T-cell (primary cell): ENCODE data around the gene TOP2B. TPM values are rescaled to one million over a fixed set of nuclear protein-coding genes. Genes with fewer than 3 reads are reported as not detected.

ENCODE experiments used
- ATAC-seq, 4 experiments: fragments of 200-7000 bp in 3 of 4; fragments of 150-1000 bp in 1 of 4; cut with Tn5 transposase; replicated peaks in 1 of 4; 1 replicate in 3 of 4; 2 replicates in 1 of 4; pipeline ENCODE4 v1.10.0; 2021; ENCODE audit warnings: moderate library complexity in 3 of 4, mild to moderate bottlenecking in 2 of 4, moderate number of reproducible peaks in 1 of 4
- CTCF ChIA-PET, 2 donors: fragments of 300-600 bp; sonication (Branson Sonifier 250); formaldehyde crosslinking; loops; one replicate each; lab custom pipeline; 2022; ENCODE audit warnings: antibody characterized with exemption in 2 of 2; lab: Charles Lee
- POLR2A ChIA-PET, 2 donors: fragments of 300-600 bp; sonication (Branson Sonifier 250); formaldehyde crosslinking; loops; one replicate each; lab custom pipeline; 2022; ENCODE audit warnings: antibody characterized with exemption in 2 of 2; lab: Charles Lee
- DNase-seq, 35 experiments: peaks; one replicate each; pipeline versions ENCODE4 v3.0.0 to v3.0.0-alpha.2; 2013 to 2023
- H3K27ac ChIP-seq: one replicate; pipeline ENCODE4 v1.5.1; 2013; ENCODE audit warnings: low read length
- H3K27me3 ChIP-seq, 2 experiments: replicated peaks in 1 of 2; 1 replicate in 1 of 2; 2 replicates in 1 of 2; pipeline versions ENCODE4 v1.6.1 to v1.7.0; 2013; ENCODE audit warnings: low read length in 1 of 2, mixed read lengths in 1 of 2; ENCODE audit not compliant: control insufficient read depth in 2 of 2, insufficient read depth in 2 of 2; ENCODE audit errors: extremely low read depth in 1 of 2
- H3K36me3 ChIP-seq, 2 donors: 1 replicate in 1 of 2; 2 replicates in 1 of 2; pipeline versions ENCODE4 v1.6.1 to v1.7.0; 2013; ENCODE audit warnings: low read length in 1 of 2; ENCODE audit not compliant: control insufficient read depth in 2 of 2, insufficient read depth in 1 of 2; ENCODE audit errors: extremely low read depth in 1 of 2
- H3K4me1 ChIP-seq, 2 experiments: 1 replicate in 1 of 2; 2 replicates in 1 of 2; pipeline versions ENCODE4 v1.6.1 to v1.7.0; 2013; ENCODE audit warnings: low read length in 2 of 2, mixed read lengths in 1 of 2; ENCODE audit not compliant: insufficient read depth in 2 of 2, control insufficient read depth in 1 of 2; ENCODE audit errors: extremely low read depth in 1 of 2
- H3K4me3 ChIP-seq, 2 donors: 1 replicate in 1 of 2; 2 replicates in 1 of 2; pipeline versions ENCODE4 v1.5.1 to v1.7.0; 2013; ENCODE audit warnings: mild to moderate bottlenecking in 2 of 2, low read length in 1 of 2, moderate library complexity in 1 of 2; ENCODE audit not compliant: control insufficient read depth in 1 of 2; ENCODE audit errors: extremely low read depth in 1 of 2
- H3K9me3 ChIP-seq: 2 replicates; pipeline ENCODE4 v1.7.0; 2013
- H3K27ac Mint-ChIP-seq, 2 donors: one replicate each; pipeline ENCODE4 v1.8.0; 2020 to 2021; ENCODE audit warnings: mild to moderate bottlenecking in 2 of 2, mixed read lengths in 2 of 2
- H3K27me3 Mint-ChIP-seq, 2 donors: one replicate each; pipeline ENCODE4 v1.8.0; 2021 to 2022; ENCODE audit warnings: mixed read lengths in 2 of 2
- H3K36me3 Mint-ChIP-seq: one replicate; pipeline ENCODE4 v1.8.0; 2021; ENCODE audit warnings: mixed read lengths
- H3K4me1 Mint-ChIP-seq, 3 donors: one replicate each; pipeline ENCODE4 v1.8.0; 2020 to 2022; ENCODE audit warnings: mixed read lengths in 3 of 3, mild to moderate bottlenecking in 1 of 3
- H3K4me3 Mint-ChIP-seq, 3 donors: one replicate each; pipeline ENCODE4 v1.8.0; 2020 to 2022; ENCODE audit warnings: mild to moderate bottlenecking in 3 of 3, mixed read lengths in 3 of 3, moderate library complexity in 3 of 3
- H3K9me3 Mint-ChIP-seq, 3 donors: one replicate each; pipeline ENCODE4 v1.8.0; 2020 to 2022; ENCODE audit warnings: mixed read lengths in 3 of 3
- WGBS: methylation state at CpG from one replicate; pipeline ENCODE4 v1.1.5; 2013; ENCODE audit warnings: missing lambda C conversion rate; ENCODE audit not compliant: insufficient coverage; 5-methylcytosine and 5-hydroxymethylcytosine counted together
- total RNA-seq, 35 experiments: library from RNA in 6 of 35; stranded (reverse) in 6 of 35; fragments of 120-200 nt in 1 of 35; gene quantifications; one replicate each; pipeline versions ENCODE4 v1.2.1 to v1.2.4 and lab custom pipeline; 2013 to 2026

The TOP2B gene
- total RNA-seq, 5 donors from 2014 or later (not counting 1 experiment from before 2014, with no cell fraction given), result 121 to 138 (median 130) TPM

- H3K27me3 Mint-ChIP-seq, result peaks cover 8 to 16% of the 10 kb centered on the region in 2 donors
- WGBS, result 92% methylated on average over 2 of the region's 7 CpGs
- H3K36me3 Mint-ChIP-seq, result no peaks in the 10 kb centered on the region
- ATAC-seq, result no peak
- no peak overlapping the region for H3K27ac Mint-ChIP-seq
- Histone ChIP-seq H3K9me3 (no peaks in the 10 kb centered on the region), H3K36me3 (no peaks in the 10 kb centered on the region), H3K27ac (no peak overlapping the region), H3K27me3 (peaks cover 0 to 16% of the 10 kb centered on the region in 2 experiments), H3K4me3 (no peak overlapping the region), H3K4me1 (no peaks in the 10 kb centered on the region)
- no peaks in the 10 kb centered on the region for H3K9me3 Mint-ChIP-seq
- no peak for DNase-seq
- POLR2A ChIA-PET, result interaction anchor here in 1 of 2 donors (0.5 kb wide), 1 partner anchor 9 kb away, joined by 3 read pairs; no protein-coding TSS in a partner anchor
- H3K4me1 Mint-ChIP-seq, result no peaks in the 10 kb centered on the region
- CTCF ChIA-PET, result no interaction called here
- no peak overlapping the region for H3K4me3 Mint-ChIP-seq
These were observed 83.4 kb downstream of the TOP2B start for GRCh38 chr3:25581335-25581734.

GRCh38 chr3:25580534-25580933, 84.2 kb downstream of the TOP2B start:
- Mint-ChIP-seq H3K27ac (no peak overlapping the region), H3K4me1 (no peaks in the 10 kb centered on the region), H3K9me3 (no peaks in the 10 kb centered on the region), H3K4me3 (no peak overlapping the region), H3K36me3 (no peaks in the 10 kb centered on the region), H3K27me3 (peaks cover 8 to 18% of the 10 kb centered on the region in 2 donors)
- ATAC-seq (no peak), DNase-seq (no peak)
- 54% methylated on average over 5 of the region's 8 CpGs for WGBS
- Histone ChIP-seq H3K4me1 (no peaks in the 10 kb centered on the region), H3K27me3 (peaks cover 0 to 10% of the 10 kb centered on the region in 2 experiments), H3K36me3 (no peaks in the 10 kb centered on the region), H3K9me3 (no peaks in the 10 kb centered on the region), H3K27ac (no peak overlapping the region), H3K4me3 (no peak overlapping the region)
- ChIA-PET POLR2A (interaction anchor here in 1 of 2 donors (0.5 kb wide), 1 partner anchor 10 kb away, joined by 3 read pairs; no protein-coding TSS in a partner anchor), CTCF (interaction anchor here in 1 of 2 donors (0.8 kb wide), 1 partner anchor 13 kb away, joined by 3 read pairs; no protein-coding TSS in a partner anchor)

GRCh38 chr3:25578059-25578458, 86.6 kb downstream of the TOP2B start:
- peaks cover 0 to 19% of the 10 kb centered on the region in 2 experiments for H3K27me3 ChIP-seq
- CTCF ChIA-PET, result no interaction called here
- H3K4me3 ChIP-seq, result no peak overlapping the region
- 78% methylated on average over 4 of the region's 10 CpGs for WGBS
- POLR2A ChIA-PET, result no interaction called here
- ATAC-seq (no peak), DNase-seq (no peak)
- H3K36me3 Mint-ChIP-seq, result no peaks in the 10 kb centered on the region
- H3K9me3 ChIP-seq, result no peaks in the 10 kb centered on the region
- no peaks in the 10 kb centered on the region for H3K36me3 ChIP-seq
- H3K27me3 Mint-ChIP-seq, result peaks cover 6 to 18% of the 10 kb centered on the region in 2 donors
- no peak overlapping the region for H3K4me3 Mint-ChIP-seq
- H3K27ac ChIP-seq, result no peak overlapping the region
- no peaks in the 10 kb centered on the region for H3K9me3 Mint-ChIP-seq
- H3K4me1 ChIP-seq, result no peaks in the 10 kb centered on the region
- H3K4me1 Mint-ChIP-seq, result no peaks in the 10 kb centered on the region
- H3K27ac Mint-ChIP-seq, result no peak overlapping the region

GRCh38 chr3:25576831-25577454, 87.8 kb downstream of the TOP2B start:
- 80% methylated on average over 6 of the region's 15 CpGs for WGBS
- Histone ChIP-seq H3K27me3 (peaks cover 0 to 19% of the 10 kb centered on the region in 2 experiments), H3K9me3 (no peaks in the 10 kb centered on the region), H3K36me3 (no peaks in the 10 kb centered on the region), H3K4me1 (no peaks in the 10 kb centered on the region), H3K4me3 (no peak overlapping the region), H3K27ac (no peak overlapping the region)
- H3K36me3 Mint-ChIP-seq, result no peaks in the 10 kb centered on the region
- CTCF ChIA-PET, result no interaction called here
- H3K4me3 Mint-ChIP-seq, result no peak overlapping the region
- POLR2A ChIA-PET, result no interaction called here
- H3K27me3 Mint-ChIP-seq, result peaks cover 5 to 11% of the 10 kb centered on the region in 2 donors
- H3K27ac Mint-ChIP-seq, result no peak overlapping the region
- H3K4me1 Mint-ChIP-seq, result no peaks in the 10 kb centered on the region
- no peaks in the 10 kb centered on the region for H3K9me3 Mint-ChIP-seq
- ATAC-seq, result no peak
- no peak for DNase-seq

GRCh38 chr3:25576146-25576545, 88.6 kb downstream of the TOP2B start:
- Histone ChIP-seq H3K9me3 (no peaks in the 10 kb centered on the region), H3K27ac (no peak overlapping the region), H3K4me1 (no peaks in the 10 kb centered on the region), H3K4me3 (no peak overlapping the region), H3K36me3 (no peaks in the 10 kb centered on the region), H3K27me3 (peaks cover 0 to 19% of the 10 kb centered on the region in 2 experiments)
- ATAC-seq (no peak), DNase-seq (no peak)
- peaks cover 2 to 11% of the 10 kb centered on the region in 2 donors for H3K27me3 Mint-ChIP-seq
- POLR2A ChIA-PET, result no interaction called here
- CTCF ChIA-PET, result no interaction called here
- no peak overlapping the region for H3K27ac Mint-ChIP-seq
- H3K9me3 Mint-ChIP-seq, result no peaks in the 10 kb centered on the region
- WGBS, result 92% methylated on average over 2 of the region's 4 CpGs
- H3K4me1 Mint-ChIP-seq, result no peaks in the 10 kb centered on the region
- H3K36me3 Mint-ChIP-seq, result no peaks in the 10 kb centered on the region
- H3K4me3 Mint-ChIP-seq, result no peak overlapping the region

- H3K27ac ChIP-seq, result no peak overlapping the region
- 97% methylated on average over 5 of the region's 12 CpGs for WGBS
- Mint-ChIP-seq H3K4me3 (no peak overlapping the region), H3K9me3 (no peaks in the 10 kb centered on the region), H3K36me3 (no peaks in the 10 kb centered on the region), H3K27me3 (peaks cover 2 to 11% of the 10 kb centered on the region in 2 donors), H3K27ac (no peak overlapping the region), H3K4me1 (no peaks in the 10 kb centered on the region)
- H3K9me3 ChIP-seq, result no peaks in the 10 kb centered on the region
- H3K4me1 ChIP-seq, result no peaks in the 10 kb centered on the region
- ChIA-PET CTCF (no interaction called here), POLR2A (no interaction called here)
- ATAC-seq, result no peak
- no peaks in the 10 kb centered on the region for H3K36me3 ChIP-seq
- no peak for DNase-seq
- H3K27me3 ChIP-seq, result peaks cover 0 to 19% of the 10 kb centered on the region in 2 experiments
- H3K4me3 ChIP-seq, result no peak overlapping the region
These were observed 89.7 kb downstream of the TOP2B start for GRCh38 chr3:25575001-25575400.
